HG02852 (cell line): ENCODE results near the gene CDYL.
A peak's percentile ranks its signal among the peaks of the same experiment; 100 is the strongest.

Experiments
- ATAC-seq: cut with Tn5 transposase; IDR thresholded peaks from one replicate; pipeline ENCODE4 v1.9.1; 2021; ENCODE audit warnings: mild to moderate bottlenecking, moderate library complexity; ENCODE audit not compliant: unreplicated experiment

Gene CDYL

DNA sequence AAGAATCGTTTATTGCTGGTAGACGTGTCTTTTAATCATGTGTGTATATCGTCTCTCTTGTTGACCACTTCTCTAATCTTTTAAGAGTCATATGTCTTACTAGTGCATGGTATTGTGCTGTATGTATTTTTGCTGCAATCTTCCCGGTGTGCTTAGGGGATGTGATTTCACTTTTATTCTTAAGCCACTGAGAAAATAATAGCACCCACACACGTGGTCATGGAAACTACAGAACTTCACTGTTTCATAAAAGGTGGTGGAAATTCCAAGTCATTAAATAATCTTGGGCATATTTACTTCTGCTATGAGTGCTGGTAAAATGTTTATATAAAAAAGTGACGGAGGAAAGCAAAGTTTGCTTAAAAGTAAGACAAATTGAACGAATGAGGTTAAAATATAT, 3.0 kb upstream of the CDYL start:
- no peak for ATAC-seq

GRCh38 chr6:4774296-4774695, 1.9 kb upstream of the CDYL start:
- ATAC-seq, result no peak

DNA sequence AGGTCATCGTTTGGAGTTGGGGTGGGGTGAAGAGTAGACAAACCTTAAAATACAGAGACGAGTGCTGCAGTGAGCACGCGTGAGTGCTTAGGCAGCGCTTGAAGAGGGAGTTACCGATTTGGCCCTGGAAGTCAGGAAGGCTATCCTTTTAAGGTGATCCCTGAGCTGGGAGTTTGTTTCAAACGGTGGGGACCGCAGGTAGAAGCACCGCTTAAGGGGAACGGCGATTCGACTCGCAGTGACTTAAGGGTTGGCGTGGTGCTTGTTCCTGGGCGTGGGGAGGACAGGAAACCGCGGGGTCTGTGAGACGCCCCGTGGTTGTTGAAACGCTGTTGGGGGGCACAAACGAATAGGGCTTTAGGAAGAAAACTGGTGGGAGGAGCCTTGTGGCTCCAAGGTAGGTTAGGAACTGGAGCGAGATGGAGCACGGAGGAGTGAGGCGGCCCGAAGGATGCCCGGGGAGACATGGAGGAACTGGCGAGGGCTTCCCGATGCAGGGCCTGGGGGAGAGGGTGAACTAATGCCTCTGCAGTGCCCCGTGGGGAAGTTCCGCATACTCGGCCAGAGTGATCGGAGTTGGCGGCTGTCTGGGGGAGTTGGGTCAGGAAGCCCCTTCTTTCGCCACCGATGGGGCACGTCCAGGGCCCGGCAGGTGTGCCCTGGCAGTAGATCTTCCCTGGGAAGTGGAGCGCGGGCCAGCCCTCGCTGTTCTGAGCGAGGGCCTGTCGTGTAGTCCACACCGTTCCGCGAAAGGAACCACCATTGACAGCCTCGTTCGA, 1.3 kb upstream of the CDYL start:
- no peak for ATAC-seq

GRCh38 chr6:4775494-4776130, 592 bp upstream of the CDYL start:
- peak; percentile 47 for ATAC-seq

GRCh38 chr6:4776493-4777393, 539 bp downstream of the CDYL start:
- peak; percentile 22 for ATAC-seq

DNA sequence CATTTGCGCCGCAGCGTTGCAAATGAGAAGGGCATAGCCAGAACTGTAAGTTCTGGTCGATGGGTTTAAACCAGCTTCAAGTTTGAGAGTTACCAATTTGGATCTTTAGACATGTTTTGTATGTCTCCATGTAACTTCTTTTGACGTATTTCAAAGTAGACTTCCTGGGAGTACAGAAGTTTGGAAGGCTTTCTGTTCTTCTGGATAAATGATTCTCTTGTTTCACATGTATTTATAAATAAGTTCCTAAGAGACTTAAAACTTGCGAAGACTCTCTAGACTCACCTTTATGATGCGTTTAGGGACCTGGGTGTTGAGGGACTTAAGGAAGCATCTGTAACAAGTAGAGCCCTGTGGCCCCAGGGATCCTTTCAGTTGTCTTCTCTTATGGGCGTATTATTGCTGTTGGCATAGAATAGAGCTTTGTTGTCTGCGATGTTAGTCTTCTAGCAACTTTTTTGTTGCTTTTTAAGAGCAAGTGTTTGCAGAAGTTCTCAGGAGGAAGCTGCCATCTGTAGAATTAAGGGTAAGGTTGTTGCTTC, 1.3 kb downstream of the CDYL start:
- ATAC-seq, result no peak

- no peak for ATAC-seq
Observed at GRCh38 chr6:4778086-4778485, 1.9 kb downstream of the CDYL start.

GRCh38 chr6:4780360-4780812, 4.2 kb downstream of the CDYL start:
- no peak for ATAC-seq

- no peak for ATAC-seq
Observed at GRCh38 chr6:4781426-4781825, 5.2 kb downstream of the CDYL start.

GRCh38 chr6:4781967-4782575, 5.9 kb downstream of the CDYL start:
- ATAC-seq, result no peak

DNA sequence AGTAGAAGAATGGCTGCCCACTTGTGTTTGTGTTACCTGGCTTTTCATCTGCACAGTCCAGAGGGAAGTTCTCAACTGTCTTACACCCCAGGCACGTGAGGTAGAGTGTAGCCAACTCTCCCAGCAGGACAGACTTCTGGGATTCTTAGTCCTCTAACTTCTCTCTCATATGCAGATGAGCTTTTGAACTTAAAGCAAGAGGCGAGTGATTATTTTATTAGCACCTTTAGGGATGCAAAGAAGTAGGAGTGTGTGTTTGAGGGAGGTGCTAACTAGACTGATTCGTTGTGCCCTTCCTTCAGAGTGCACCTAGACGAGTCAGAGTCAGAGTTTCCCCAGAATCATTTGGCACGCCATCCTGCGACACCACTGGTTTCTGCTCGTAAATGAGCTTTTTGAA, 10.8 kb downstream of the CDYL start:
- ATAC-seq, result no peak

DNA sequence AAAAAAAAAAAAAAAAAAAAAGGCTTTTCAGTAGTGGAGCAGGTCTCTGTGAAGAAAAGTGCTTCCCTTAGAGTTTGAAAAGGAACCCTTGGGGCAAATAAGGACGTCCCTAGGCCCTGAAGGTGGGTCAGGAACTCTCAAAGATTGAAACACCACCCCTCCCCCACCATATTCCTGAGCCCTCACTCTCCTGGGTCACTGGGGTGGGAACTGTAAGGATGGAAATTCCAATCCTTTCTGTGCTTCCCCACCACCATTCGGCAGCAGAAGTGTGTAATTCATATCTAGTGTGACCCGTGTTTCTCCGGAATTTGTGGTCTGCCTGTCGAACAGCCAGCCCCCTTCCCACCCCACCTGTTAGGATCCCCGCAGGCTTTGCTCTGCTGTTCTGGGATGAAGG, 12.3 kb downstream of the CDYL start:
- ATAC-seq, result no peak

DNA sequence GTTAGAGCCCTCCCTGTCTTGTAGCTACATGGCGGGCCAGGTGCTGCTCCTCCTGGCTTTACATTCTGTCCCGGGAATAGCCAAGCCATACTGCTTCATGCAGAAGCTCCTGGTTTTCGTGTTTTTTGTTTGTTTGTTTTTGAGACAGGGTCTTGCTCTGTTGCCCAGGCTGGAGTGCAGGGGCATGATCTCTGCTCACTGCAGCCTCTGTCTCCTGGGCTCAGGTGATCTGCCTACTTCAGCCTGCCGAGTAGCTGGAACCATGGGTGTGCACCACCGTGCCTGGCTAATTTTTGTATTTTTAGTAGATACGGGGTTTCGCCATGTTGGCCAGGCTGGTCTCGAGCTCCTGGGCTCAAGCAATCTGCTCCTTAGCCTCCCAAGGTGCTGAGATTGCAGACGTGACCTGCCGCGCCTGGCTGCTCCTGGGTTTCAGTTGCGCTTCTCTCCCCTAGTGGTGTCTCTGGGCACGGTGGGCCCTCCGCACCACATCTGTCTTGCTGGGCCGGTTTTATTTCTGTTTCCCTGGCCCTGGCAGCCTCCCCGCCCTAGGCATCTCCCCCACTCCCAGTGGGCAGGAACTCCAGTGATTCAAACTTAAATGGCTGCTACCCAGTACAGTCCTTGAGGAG, 12.9 kb downstream of the CDYL start:
- ATAC-seq, result peak; percentile 95

- no peak for ATAC-seq
Observed at GRCh38 chr6:4790158-4790899, 14.1 kb downstream of the CDYL start.

GRCh38 chr6:4794140-4794707, 18.0 kb downstream of the CDYL start:
- no peak for ATAC-seq

DNA sequence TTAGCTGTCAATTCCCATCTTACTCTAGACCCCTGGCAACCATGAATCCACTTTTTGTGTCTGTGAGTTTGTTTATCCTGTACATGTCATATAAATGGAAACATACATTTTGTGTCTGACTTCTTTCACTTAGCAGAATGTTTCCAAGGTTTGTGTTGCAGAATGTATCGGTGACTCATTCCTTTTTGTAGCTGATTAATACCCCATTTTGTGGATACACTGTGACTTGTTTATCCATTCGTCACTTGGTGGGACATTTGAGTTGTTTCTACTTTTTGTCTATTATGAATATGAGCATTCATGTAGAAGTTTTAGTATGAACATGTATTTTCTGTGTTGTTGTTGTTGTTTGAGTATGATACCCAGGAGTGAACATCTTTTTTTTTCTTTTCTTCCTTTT, 21.4 kb downstream of the CDYL start:
- ATAC-seq, result no peak

DNA sequence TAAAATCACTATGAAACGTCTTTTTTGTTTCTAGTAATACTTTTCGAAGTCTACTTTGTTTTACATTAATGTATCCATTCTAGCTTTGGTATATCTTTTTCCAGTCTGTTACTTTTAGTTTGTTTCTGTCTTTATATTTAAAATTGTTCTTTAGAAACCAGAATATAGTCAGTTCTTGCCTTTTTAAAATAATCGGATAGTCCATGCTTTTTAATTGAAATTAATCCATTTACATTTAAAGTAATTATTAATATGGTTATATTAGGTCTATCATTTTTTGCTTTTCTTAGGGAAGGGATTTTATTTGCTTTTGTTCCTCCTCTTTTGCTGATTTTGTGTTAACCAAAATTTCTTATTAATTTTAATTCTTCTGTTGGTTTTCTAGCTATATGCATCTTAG, 23.7 kb downstream of the CDYL start:
- no peak for ATAC-seq

DNA sequence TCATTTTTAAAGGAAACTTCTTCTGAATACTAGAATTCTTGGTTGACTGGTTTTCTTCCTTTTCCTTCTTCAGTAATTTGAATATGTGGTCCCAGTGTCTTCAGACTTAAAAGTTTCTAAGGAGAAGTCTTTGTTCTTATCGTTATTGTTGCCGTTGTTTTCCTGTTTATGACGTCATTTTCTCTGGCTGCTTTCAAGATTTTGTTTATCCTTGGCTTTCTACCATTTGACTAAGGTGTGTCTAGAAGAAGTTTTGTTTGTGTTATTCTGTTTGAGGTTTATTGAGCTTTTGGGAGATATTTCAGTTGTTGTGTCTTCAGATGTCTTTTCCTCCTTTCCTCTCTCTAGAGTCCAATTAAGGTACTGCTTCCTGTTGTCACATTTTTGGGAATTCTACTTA, 24.5 kb downstream of the CDYL start:
- ATAC-seq, result no peak

GRCh38 chr6:4801491-4802110, 25.4 kb downstream of the CDYL start:
- ATAC-seq, result peak; percentile 74
